Trophoblast cell (in vitro differentiated cells and primary cell): ENCODE results near the gene FMC1.

Source experiments
- DNase-seq, 2 donors: peaks; one replicate each; pipeline ENCODE4 v3.0.0-alpha.2; 2016
- H2AFZ ChIP-seq: 2 replicates; pipeline ENCODE4 v1.6.1; 2013; ENCODE audit warnings: low read length, moderate library complexity, mild to moderate bottlenecking; ENCODE audit not compliant: insufficient read depth, poor library complexity
- H2AK5ac ChIP-seq: 2 replicates; pipeline ENCODE4 v1.6.1; 2013; ENCODE audit warnings: mild to moderate bottlenecking, low read length
- H2BK120ac ChIP-seq: 2 replicates; pipeline ENCODE4 v1.6.1; 2013; ENCODE audit warnings: low read length, mild to moderate bottlenecking, moderate library complexity; ENCODE audit not compliant: insufficient read depth, poor library complexity
- H2BK12ac ChIP-seq: 2 replicates; pipeline ENCODE4 v1.6.1; 2013; ENCODE audit warnings: mild to moderate bottlenecking, low read length, moderate library complexity
- H2BK5ac ChIP-seq: 2 replicates; pipeline ENCODE4 v1.6.1; 2013; ENCODE audit warnings: low read length, low read depth, moderate library complexity, mild to moderate bottlenecking; ENCODE audit not compliant: poor library complexity
- H3K14ac ChIP-seq: 2 replicates; pipeline ENCODE4 v1.6.1; 2013; ENCODE audit warnings: mild to moderate bottlenecking, low read length
- H3K18ac ChIP-seq: 2 replicates; pipeline ENCODE4 v1.6.1; 2013; ENCODE audit warnings: mild to moderate bottlenecking, low read length
- H3K23ac ChIP-seq: 2 replicates; pipeline ENCODE4 v1.6.1; 2013; ENCODE audit warnings: low read length
- H3K27ac ChIP-seq: 2 replicates; pipeline ENCODE4 v1.5.1; 2013; ENCODE audit warnings: low read depth, mild to moderate bottlenecking, inconsistent platforms, low read length, moderate library complexity
- H3K27me3 ChIP-seq: 2 replicates; pipeline ENCODE4 v1.6.1; 2013; ENCODE audit warnings: inconsistent platforms, mild to moderate bottlenecking, low read length, moderate library complexity; ENCODE audit not compliant: insufficient read depth
- H3K36me3 ChIP-seq, 2 experiments: 1 replicate in 1 of 2; 2 replicates in 1 of 2; pipeline ENCODE4 v1.6.1; 2013; ENCODE audit warnings: low read length in 2 of 2, mild to moderate bottlenecking in 2 of 2, moderate library complexity in 1 of 2; ENCODE audit not compliant: insufficient read depth in 2 of 2, control insufficient read depth in 1 of 2
- H3K4ac ChIP-seq: 2 replicates; pipeline ENCODE4 v1.6.1; 2013; ENCODE audit warnings: low read depth, mild to moderate bottlenecking, low read length, moderate library complexity
- H3K4me1 ChIP-seq, 2 experiments: 1 replicate in 1 of 2; 2 replicates in 1 of 2; pipeline ENCODE4 v1.6.1; 2013; ENCODE audit warnings: low read length in 2 of 2, mild to moderate bottlenecking in 2 of 2, moderate library complexity in 1 of 2; ENCODE audit not compliant: insufficient read depth in 2 of 2, control insufficient read depth in 1 of 2
- H3K4me2 ChIP-seq: 2 replicates; pipeline ENCODE4 v1.6.1; 2013; ENCODE audit warnings: inconsistent platforms, mild to moderate bottlenecking, low read length, moderate library complexity
- H3K4me3 ChIP-seq: 2 replicates; pipeline ENCODE4 v1.5.1; 2013; ENCODE audit warnings: mild to moderate bottlenecking, low read depth, low read length, inconsistent platforms
- H3K79me1 ChIP-seq: one replicate; pipeline ENCODE4 v1.6.1; 2013; ENCODE audit warnings: low read length
- H3K79me2 ChIP-seq: 2 replicates; pipeline ENCODE4 v1.6.1; 2013; ENCODE audit warnings: low read length, mild to moderate bottlenecking; ENCODE audit not compliant: control insufficient read depth, insufficient read depth, poor library complexity
- H3K9ac ChIP-seq: 2 replicates; pipeline ENCODE4 v1.6.1; 2013; ENCODE audit warnings: mild to moderate bottlenecking, low read length
- H3K9me3 ChIP-seq: 2 replicates; pipeline ENCODE4 v1.6.1; 2013; ENCODE audit warnings: low read depth, mild to moderate bottlenecking, control low read depth, inconsistent platforms, low read length; ENCODE audit not compliant: insufficient read depth
- H4K12ac ChIP-seq: 2 replicates; pipeline ENCODE4 v1.6.1; 2013; ENCODE audit warnings: low read depth, mild to moderate bottlenecking, low read length, moderate library complexity
- H4K8ac ChIP-seq: 2 replicates; pipeline ENCODE4 v1.6.1; 2013; ENCODE audit warnings: low read depth, mild to moderate bottlenecking, low read length, moderate library complexity
- H4K91ac ChIP-seq: one replicate; pipeline ENCODE4 v1.6.1; 2013; ENCODE audit warnings: low read depth, mild to moderate bottlenecking, low read length, moderate library complexity
- WGBS: extraction: QIAGEN DNeasy Blood & Tissue Kit; methylation state at CpG from one replicate; pipeline ENCODE4 v1.1.7; 2013; ENCODE audit warnings: missing lambda C conversion rate; ENCODE audit not compliant: insufficient read length, insufficient coverage; ENCODE audit errors: extremely low coverage; 5-methylcytosine and 5-hydroxymethylcytosine counted together

The FMC1 gene

GRCh38 chr7:139294951-139295575 is 46.1 kb upstream of the FMC1 start:
- Histone ChIP-seq H2AK5ac (no peak overlapping the region), H4K8ac (no peak overlapping the region), H3K9me3 (no peaks in the 10 kb centered on the region), H3K36me3 (peaks cover 2 to 7% of the 10 kb centered on the region in 2 experiments), H3K27ac (no peak overlapping the region), H3K4me3 (no peak overlapping the region), H2BK12ac (no peak overlapping the region), H3K4ac (no peak overlapping the region), H3K18ac (no peak overlapping the region), H3K23ac (no peak overlapping the region), H3K4me2 (no peak overlapping the region), H4K91ac (no peak overlapping the region), H3K4me1 (peaks cover 0 to 2% of the 10 kb centered on the region in 2 experiments), H4K12ac (no peak overlapping the region), H3K27me3 (no peaks in the 10 kb centered on the region), H2BK120ac (no peak overlapping the region), H3K79me1 (no peaks in the 10 kb centered on the region), H2BK5ac (no peak overlapping the region), H3K79me2 (no peaks in the 10 kb centered on the region), H2AFZ (no peak overlapping the region), H3K14ac (no peak overlapping the region), H3K9ac (no peak overlapping the region)
- WGBS = no CpG with 5 or more reads among the region's 6 CpGs
- no peak for DNase-seq

GRCh38 chr7:139297795-139298194 is 43.3 kb upstream of the FMC1 start:
- H3K9me3 ChIP-seq = no peaks in the 10 kb centered on the region
- H3K36me3 ChIP-seq = peaks cover 2 to 7% of the 10 kb centered on the region in 2 experiments
- H3K79me2 ChIP-seq = no peaks in the 10 kb centered on the region
- H4K12ac ChIP-seq = no peak overlapping the region
- H3K18ac ChIP-seq = no peak overlapping the region
- H3K4ac ChIP-seq = no peak overlapping the region
- H4K91ac ChIP-seq = no peak overlapping the region
- H3K4me1 ChIP-seq = peaks cover 0 to 2% of the 10 kb centered on the region in 2 experiments
- H2BK5ac ChIP-seq = no peak overlapping the region
- WGBS = no CpG with 5 or more reads among the region's 6 CpGs
- no peaks in the 10 kb centered on the region for H3K27me3 ChIP-seq
- H2BK12ac ChIP-seq = no peak overlapping the region
- DNase-seq = no peak
- H3K27ac ChIP-seq = no peak overlapping the region
- no peak overlapping the region for H3K9ac ChIP-seq
- H3K79me1 ChIP-seq = no peaks in the 10 kb centered on the region
- no peak overlapping the region for H3K4me3 ChIP-seq
- H3K14ac ChIP-seq = no peak overlapping the region
- H3K4me2 ChIP-seq = no peak overlapping the region
- H4K8ac ChIP-seq = no peak overlapping the region
- H2BK120ac ChIP-seq = no peak overlapping the region
- H2AFZ ChIP-seq = no peak overlapping the region
- no peak overlapping the region for H3K23ac ChIP-seq
- no peak overlapping the region for H2AK5ac ChIP-seq

GRCh38 chr7:139299296-139299695 is 41.8 kb upstream of the FMC1 start:
- Histone ChIP-seq H3K79me1 (no peaks in the 10 kb centered on the region), H3K27ac (no peak overlapping the region), H3K9ac (no peak overlapping the region), H3K79me2 (no peaks in the 10 kb centered on the region), H3K4ac (no peak overlapping the region), H4K8ac (no peak overlapping the region), H3K18ac (no peak overlapping the region), H3K9me3 (no peaks in the 10 kb centered on the region), H3K4me1 (peaks cover 0 to 2% of the 10 kb centered on the region in 2 experiments), H3K36me3 (peaks cover 0 to 4% of the 10 kb centered on the region in 2 experiments), H3K4me3 (no peak overlapping the region), H2BK12ac (no peak overlapping the region), H3K23ac (no peak overlapping the region), H2AK5ac (no peak overlapping the region), H4K91ac (no peak overlapping the region), H3K27me3 (no peaks in the 10 kb centered on the region), H2BK5ac (no peak overlapping the region), H4K12ac (no peak overlapping the region), H2BK120ac (no peak overlapping the region), H3K4me2 (no peak overlapping the region), H3K14ac (no peak overlapping the region), H2AFZ (no peak overlapping the region)
- DNase-seq = no peak
- WGBS = no CpG with 5 or more reads among the region's 2 CpGs

- no peaks in the 10 kb centered on the region for H3K9me3 ChIP-seq
- no peak overlapping the region for H3K18ac ChIP-seq
- H4K12ac ChIP-seq = no peak overlapping the region
- H3K79me1 ChIP-seq = no peaks in the 10 kb centered on the region
- no peak overlapping the region for H3K9ac ChIP-seq
- H2BK120ac ChIP-seq = no peak overlapping the region
- no peak overlapping the region for H2AFZ ChIP-seq
- WGBS = no CpG with 5 or more reads among the region's 2 CpGs
- no peak overlapping the region for H3K4me2 ChIP-seq
- no peak overlapping the region for H3K23ac ChIP-seq
- peaks cover 0 to 2% of the 10 kb centered on the region in 2 experiments for H3K4me1 ChIP-seq
- H3K36me3 ChIP-seq = peaks cover 0 to 4% of the 10 kb centered on the region in 2 experiments
- no peak overlapping the region for H3K27ac ChIP-seq
- no peaks in the 10 kb centered on the region for H3K27me3 ChIP-seq
- no peak overlapping the region for H4K91ac ChIP-seq
- H2BK12ac ChIP-seq = no peak overlapping the region
- no peak overlapping the region for H4K8ac ChIP-seq
- DNase-seq = no peak
- H3K14ac ChIP-seq = no peak overlapping the region
- no peak overlapping the region for H2AK5ac ChIP-seq
- no peaks in the 10 kb centered on the region for H3K79me2 ChIP-seq
- no peak overlapping the region for H2BK5ac ChIP-seq
- no peak overlapping the region for H3K4ac ChIP-seq
- no peak overlapping the region for H3K4me3 ChIP-seq
Observed at GRCh38 chr7:139300390-139300789, 40.7 kb upstream of the FMC1 start.
